ENCODE measurements around the gene SPATA18.

The SPATA18 gene

GRCh38 chr4:52017814-52018213, 33.3 kb upstream of the SPATA18 start:
- H3K27ac ChIP-seq (ENCODE audit: poor library complexity, severe bottlenecking) = no peak overlapping the region
- no peak overlapping the region for H3K4me3 ChIP-seq (ENCODE audit: severe bottlenecking)
- peaks cover 8% of the 10 kb centered on the region for H3K36me3 ChIP-seq (ENCODE audit: low read depth)
- DNase-seq (ENCODE audit: low spot score) (no peak), ATAC-seq (ENCODE audit: low read depth) (no peak)
- no peak for TF ChIP-seq CTCF (IDR thresholded peaks at IDR 0.05; ENCODE audit: poor library complexity, severe bottlenecking)
- no peaks in the 10 kb centered on the region for H3K9me3 ChIP-seq (ENCODE audit: severe bottlenecking)
- no peaks in the 10 kb centered on the region for H3K4me1 ChIP-seq (ENCODE audit: insufficient read depth, poor library complexity, severe bottlenecking)
- no peaks in the 10 kb centered on the region for H3K27me3 ChIP-seq (ENCODE audit: insufficient read depth, poor library complexity, severe bottlenecking)

GRCh38 chr4:52019936-52020657, 31.0 kb upstream of the SPATA18 start, which contains the start of gene LRRC66:
Gene LRRC66, minus strand, starts transcription at chr4:52020363. Its CDS starts 2,750 bp downstream, at chr4:52017613.
- H3K27me3 ChIP-seq (ENCODE audit: insufficient read depth, poor library complexity, severe bottlenecking) = no peaks in the 10 kb centered on the region
- no peak within 1 kb of the TSS for H3K4me3 ChIP-seq (ENCODE audit: severe bottlenecking)
- DNase-seq (ENCODE audit: low spot score) = no peak
- H3K9me3 ChIP-seq (ENCODE audit: severe bottlenecking) = no peaks in the 10 kb centered on the region
- H3K27ac ChIP-seq (ENCODE audit: poor library complexity, severe bottlenecking) = no peak within 1 kb of the TSS
- H3K4me1 ChIP-seq (ENCODE audit: insufficient read depth, poor library complexity, severe bottlenecking) = no peaks in the 10 kb centered on the region
- no peak for ATAC-seq (ENCODE audit: low read depth)
- TF ChIP-seq CTCF (IDR thresholded peaks at IDR 0.05; ENCODE audit: poor library complexity, severe bottlenecking) = no peak
- peaks cover 27% of the 10 kb centered on the region for H3K36me3 ChIP-seq (ENCODE audit: low read depth)

GRCh38 chr4:52028970-52029369, 22.1 kb upstream of the SPATA18 start:
- no peak for DNase-seq (ENCODE audit: low spot score)
- Histone ChIP-seq H3K9me3 (ENCODE audit: severe bottlenecking) (no peaks in the 10 kb centered on the region), H3K4me3 (ENCODE audit: severe bottlenecking) (no peak overlapping the region), H3K27ac (ENCODE audit: poor library complexity, severe bottlenecking) (peak overlapping the region; percentile 13), H3K36me3 (ENCODE audit: low read depth) (peaks cover 75% of the 10 kb centered on the region), H3K4me1 (ENCODE audit: insufficient read depth, poor library complexity, severe bottlenecking) (peaks cover 6% of the 10 kb centered on the region), H3K27me3 (ENCODE audit: insufficient read depth, poor library complexity, severe bottlenecking) (no peaks in the 10 kb centered on the region)
- ATAC-seq (ENCODE audit: low read depth) = peak; percentile 94
- TF ChIP-seq CTCF (IDR thresholded peaks at IDR 0.05; ENCODE audit: poor library complexity, severe bottlenecking) = no peak

- ATAC-seq (ENCODE audit: low read depth) (no peak), DNase-seq (ENCODE audit: low spot score) (no peak)
- no peak for TF ChIP-seq CTCF (IDR thresholded peaks at IDR 0.05; ENCODE audit: poor library complexity, severe bottlenecking)
- no peak overlapping the region for H3K4me3 ChIP-seq (ENCODE audit: severe bottlenecking)
- peaks cover 8% of the 10 kb centered on the region for H3K4me1 ChIP-seq (ENCODE audit: insufficient read depth, poor library complexity, severe bottlenecking)
- H3K9me3 ChIP-seq (ENCODE audit: severe bottlenecking) = no peaks in the 10 kb centered on the region
- no peaks in the 10 kb centered on the region for H3K27me3 ChIP-seq (ENCODE audit: insufficient read depth, poor library complexity, severe bottlenecking)
- peaks cover 60% of the 10 kb centered on the region for H3K36me3 ChIP-seq (ENCODE audit: low read depth)
- no peak overlapping the region for H3K27ac ChIP-seq (ENCODE audit: poor library complexity, severe bottlenecking)
Observed at GRCh38 chr4:52032005-52032404, 19.1 kb upstream of the SPATA18 start.

- H3K4me1 ChIP-seq (ENCODE audit: insufficient read depth, poor library complexity, severe bottlenecking) = peaks cover 6% of the 10 kb centered on the region
- no peak for DNase-seq (ENCODE audit: low spot score)
- TF ChIP-seq CTCF (IDR thresholded peaks at IDR 0.05; ENCODE audit: poor library complexity, severe bottlenecking) = no peak
- no peaks in the 10 kb centered on the region for H3K27me3 ChIP-seq (ENCODE audit: insufficient read depth, poor library complexity, severe bottlenecking)
- H3K27ac ChIP-seq (ENCODE audit: poor library complexity, severe bottlenecking) = no peak overlapping the region
- no peak overlapping the region for H3K4me3 ChIP-seq (ENCODE audit: severe bottlenecking)
- ATAC-seq (ENCODE audit: low read depth) = no peak
- H3K36me3 ChIP-seq (ENCODE audit: low read depth) = peaks cover 33% of the 10 kb centered on the region
- no peaks in the 10 kb centered on the region for H3K9me3 ChIP-seq (ENCODE audit: severe bottlenecking)
Observed at GRCh38 chr4:52035190-52035589, 15.9 kb upstream of the SPATA18 start.

All from RWPE2 (cell line).